Calu3 (cell line): ENCODE results near the gene ARHGAP26. TPM values are rescaled to one million over a fixed set of nuclear protein-coding genes. Genes with fewer than 3 reads are reported as not detected.
A peak's percentile ranks its signal among the peaks of the same experiment; 100 is the strongest.

ENCODE experiments used
- BruUV-seq: library from RNA; stranded (reverse); fragments of 400-500 nt; replicated peaks from 2 replicates; lab custom pipeline; 2021; lab: Mats Ljungman, UMichigan
- CTCF ChIA-PET: fragments of 300-600 bp; sonication (Branson Sonifier 250); formaldehyde crosslinking; loops from one replicate; lab custom pipeline; 2022; ENCODE audit warnings: antibody characterized with exemption; lab: Charles Lee
- DNase-seq: peaks from one replicate; pipeline ENCODE4 v3.0.0; 2022
- H3K27ac Mint-ChIP-seq: one replicate; pipeline ENCODE4 v1.8.0; 2022; ENCODE audit warnings: mixed read lengths; ENCODE audit not compliant: unreplicated experiment
- H3K27me3 Mint-ChIP-seq: one replicate; pipeline ENCODE4 v1.8.0; 2022; ENCODE audit warnings: mixed read lengths; ENCODE audit not compliant: unreplicated experiment
- H3K36me3 Mint-ChIP-seq: one replicate; pipeline ENCODE4 v1.8.0; 2022; ENCODE audit warnings: mild to moderate bottlenecking, moderate library complexity, mixed read lengths; ENCODE audit not compliant: insufficient read depth, unreplicated experiment
- H3K4me1 Mint-ChIP-seq: one replicate; pipeline ENCODE4 v1.8.0; 2022; ENCODE audit warnings: mild to moderate bottlenecking, low read depth, mixed read lengths; ENCODE audit not compliant: unreplicated experiment
- H3K4me3 Mint-ChIP-seq: one replicate; pipeline ENCODE4 v1.8.0; 2022; ENCODE audit warnings: mild to moderate bottlenecking, low read depth, moderate library complexity, mixed read lengths; ENCODE audit not compliant: unreplicated experiment
- H3K9me3 Mint-ChIP-seq: one replicate; pipeline ENCODE4 v1.8.0; 2022; ENCODE audit warnings: low read depth, mixed read lengths; ENCODE audit not compliant: unreplicated experiment
- CTCF ChIP-seq: fragments of 200-600 bp; IDR thresholded peaks from one replicate; pipeline ENCODE4 v1.8.0; 2022; ENCODE audit warnings: antibody characterized with exemption; ENCODE audit not compliant: unreplicated experiment
- intact Hi-C: fragments of 100-400 bp; cut with micrococcal nuclease; formaldehyde crosslinking; loops from one replicate; pipeline ENCODE4 v1.10.0; 2022; ENCODE audit not compliant: unreplicated experiment
- total RNA-seq: library from RNA; stranded (reverse); gene quantifications from 2 replicates; pipeline ENCODE4 v1.2.3, GENCODE V29; 2022

ARHGAP26 gene
- total RNA-seq, 1 experiment from 2014 or later = 118 TPM

GRCh38 chr5:142767178-142767577 is 3.0 kb upstream of the ARHGAP26 start:
- Mint-ChIP-seq H3K27ac (no peak overlapping the region), H3K36me3 (peaks cover 33% of the 10 kb centered on the region), H3K4me1 (peaks cover 10% of the 10 kb centered on the region), H3K4me3 (no peak overlapping the region), H3K9me3 (no peaks in the 10 kb centered on the region), H3K27me3 (no peaks in the 10 kb centered on the region)
- TF ChIP-seq CTCF = no peak
- CTCF ChIA-PET = interaction anchor here (1.1 kb wide), 1 partner anchor 14 kb away, joined by 3 read pairs; no protein-coding TSS in a partner anchor
- intact Hi-C loops = no loop called here
- BruUV-seq = no TSS peak
- DNase-seq = no peak

- H3K27ac Mint-ChIP-seq = no peak overlapping the region
- H3K36me3 Mint-ChIP-seq = peaks cover 39% of the 10 kb centered on the region
- CTCF ChIA-PET = interaction anchor here (1.1 kb wide), 1 partner anchor 14 kb away, joined by 3 read pairs; no protein-coding TSS in a partner anchor
- intact Hi-C loops = no loop called here
- H3K4me3 Mint-ChIP-seq = no peak overlapping the region
- H3K4me1 Mint-ChIP-seq = peaks cover 17% of the 10 kb centered on the region
- no peak for TF ChIP-seq CTCF
- no TSS peak for BruUV-seq
- H3K27me3 Mint-ChIP-seq = no peaks in the 10 kb centered on the region
- DNase-seq = no peak
- H3K9me3 Mint-ChIP-seq = no peaks in the 10 kb centered on the region
These were observed 2.3 kb upstream of the ARHGAP26 start for GRCh38 chr5:142767911-142768310.

GRCh38 chr5:142769251-142769792 is 855 bp upstream of the ARHGAP26 start:
- CTCF ChIA-PET = interaction anchor here (0.6 to 4.5 kb wide), 11 partner anchors 21 to 119 kb away, joined by 3 to 61 read pairs (median 14); no protein-coding TSS in a partner anchor
- H3K27me3 Mint-ChIP-seq = no peaks in the 10 kb centered on the region
- H3K9me3 Mint-ChIP-seq = no peaks in the 10 kb centered on the region
- H3K4me1 Mint-ChIP-seq = peaks cover 30% of the 10 kb centered on the region
- DNase-seq = peak; percentile 33
- peaks cover 40% of the 10 kb centered on the region for H3K36me3 Mint-ChIP-seq
- intact Hi-C loops = no loop called here
- H3K4me3 Mint-ChIP-seq = peak overlapping the region; percentile 97
- BruUV-seq = no TSS peak
- no peak for TF ChIP-seq CTCF
- peak overlapping the region; percentile 60 for H3K27ac Mint-ChIP-seq

- H3K27me3 Mint-ChIP-seq = no peaks in the 10 kb centered on the region
- CTCF ChIA-PET = interaction anchor here (0.6 to 4.5 kb wide), 21 partner anchors 10 to 446 kb away, joined by 3 to 61 read pairs (median 9); partner anchors contain the start of gene SPRY4
- H3K4me1 Mint-ChIP-seq = peaks cover 44% of the 10 kb centered on the region
- H3K4me3 Mint-ChIP-seq = peak overlapping the region; percentile 97
- H3K9me3 Mint-ChIP-seq = no peaks in the 10 kb centered on the region
- no TSS peak for BruUV-seq
- peak; percentile 83 for DNase-seq
- TF ChIP-seq CTCF = no peak
- H3K36me3 Mint-ChIP-seq = peaks cover 40% of the 10 kb centered on the region
- H3K27ac Mint-ChIP-seq = peak overlapping the region; percentile 60
- intact Hi-C loops = loop anchor here (1.0 to 2.0 kb wide), 3 partner anchors 51 to 110 kb away; no protein-coding TSS in a partner anchor
These were observed 753 bp downstream of the ARHGAP26 start for GRCh38 chr5:142770650-142771609.
